Tibial nerve (tissue), 4 donors: ENCODE measurements around the gene EEPD1. TPM values are rescaled to one million over a fixed set of nuclear protein-coding genes. Genes with fewer than 3 reads are reported as not detected.

Experiments used
- DNase-seq, 2 donors: peaks; one replicate each; pipeline ENCODE4 v3.0.0-alpha.2; 2019; ENCODE audit warnings: low spot score in 2 of 2
- H3K27ac ChIP-seq, 4 donors: fragments of 200-600 bp; sonication (generic) in 3 of 4; one replicate each; pipeline ENCODE4 v1.5.1; 2017 to 2019; ENCODE audit warnings: mild to moderate bottlenecking in 1 of 4
- H3K27me3 ChIP-seq, 2 donors: fragments of 200-600 bp; sonication (generic) in 1 of 2; one replicate each; pipeline versions ENCODE4 v1.5.1 to v1.6.0; 2017 to 2019
- H3K36me3 ChIP-seq, 3 donors: fragments of 200-600 bp; sonication (generic); one replicate each; pipeline ENCODE4 v1.5.1; 2018 to 2019
- H3K4me1 ChIP-seq, 4 donors: fragments of 200-600 bp; sonication (generic) in 3 of 4; one replicate each; pipeline ENCODE4 v1.5.1; 2017 to 2019
- H3K4me3 ChIP-seq, 4 donors: fragments of 200-600 bp; sonication (generic) in 3 of 4; one replicate each; pipeline ENCODE4 v1.5.1; 2017 to 2019; ENCODE audit warnings: mild to moderate bottlenecking in 1 of 4, moderate library complexity in 1 of 4
- H3K9me3 ChIP-seq, 4 donors: fragments of 200-600 bp; sonication (generic) in 3 of 4; one replicate each; pipeline ENCODE4 v1.5.1; 2017 to 2019
- EP300 ChIP-seq, 2 donors: sonication (generic); formaldehyde crosslinking; IDR thresholded peaks; one replicate each; pipeline ENCODE4 v1.6.1; 2017; ENCODE audit warnings: antibody characterized with exemption in 2 of 2, mild to moderate bottlenecking in 1 of 2
- POLR2A ChIP-seq, 2 donors: fragments of 450-650 bp; IDR thresholded peaks; one replicate each; pipeline ENCODE4 v1.6.1; 2017; ENCODE audit warnings: antibody characterized with exemption in 2 of 2, mild to moderate bottlenecking in 2 of 2, moderate library complexity in 2 of 2
- WGBS, 2 donors: methylation state at CpG; one replicate each; pipeline ENCODE4 v1.1.5; 2018; 5-methylcytosine and 5-hydroxymethylcytosine counted together
- total RNA-seq, 4 donors: library from RNA; depleted of rRNA; stranded (reverse); fragments of >200 nt; gene quantifications; one replicate each; pipeline ENCODE4 v1.1.0, GENCODE V29; 2016
- TF ChIP-seq, protein P1 (sequence below), 5 experiments: fragments of 200-600 bp in 3 of 5; fragments of 450-650 bp in 2 of 5; sonication (generic) in 3 of 5; IDR thresholded peaks; one replicate each; pipeline ENCODE4 v1.5.1; 2016 to 2019; ENCODE audit warnings: antibody characterized with exemption in 5 of 5, mild to moderate bottlenecking in 3 of 5, moderate library complexity in 2 of 5

The EEPD1 gene
- total RNA-seq, 4 donors from 2014 or later = 9.0 to 18.0 (median 16.5) TPM

DNA sequence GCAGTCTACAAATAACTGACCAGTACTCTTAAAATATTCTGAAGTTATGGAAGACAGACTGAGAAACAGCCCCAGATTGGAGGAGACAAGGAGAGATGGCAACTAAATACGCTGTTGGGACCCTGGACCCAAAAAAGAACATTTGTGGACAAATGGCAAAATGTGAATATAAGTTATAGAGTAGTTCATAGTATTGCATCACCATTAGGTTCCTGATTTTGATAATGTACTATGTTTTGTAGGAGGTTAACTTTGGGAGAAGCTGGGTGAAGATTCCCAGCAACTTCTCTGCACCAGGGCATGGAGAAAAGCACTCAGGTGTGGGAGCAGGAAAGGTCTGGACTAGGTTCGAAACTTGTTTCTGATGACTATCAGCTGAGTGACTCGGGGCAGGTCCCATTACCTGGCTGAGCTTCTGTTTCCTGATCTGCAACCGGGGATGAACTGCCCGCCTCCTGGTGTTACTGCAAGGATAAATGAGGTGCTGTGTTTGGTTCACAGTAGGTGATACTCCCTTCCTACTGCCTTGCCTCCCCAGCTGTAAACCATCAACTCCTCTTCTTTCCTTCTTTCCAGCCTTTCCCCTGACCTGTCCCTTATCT is 48.2 kb downstream of the EEPD1 start:
- WGBS, 2 donors = 75 to 84% methylated on average over 5 of the region's 5 CpGs
- no peak overlapping the region for H3K27ac ChIP-seq
- H3K4me1 ChIP-seq = peaks cover 0 to 5% (median 0%) of the 10 kb centered on the region in 4 donors

GRCh38 chr7:36202398-36202797 is 49.3 kb downstream of the EEPD1 start:
- no peaks in the 10 kb centered on the region for H3K27me3 ChIP-seq
- no peak overlapping the region for H3K27ac ChIP-seq
- no peak for TF ChIP-seq POLR2A (IDR thresholded peaks at IDR 0.05)
- H3K4me3 ChIP-seq = no peak overlapping the region
- peaks cover 0 to 8% (median under 1%) of the 10 kb centered on the region in 4 donors for H3K4me1 ChIP-seq
- no peaks in the 10 kb centered on the region for H3K9me3 ChIP-seq
- WGBS, 2 donors = 75 to 80% methylated on average over 8 to 9 of the region's 9 CpGs
- no peaks in the 10 kb centered on the region for H3K36me3 ChIP-seq
- no peak for DNase-seq

More for the DNA sequence above, 48.2 kb downstream of the EEPD1 start:
- no peak overlapping the region for H3K4me3 ChIP-seq
- H3K9me3 ChIP-seq = no peaks in the 10 kb centered on the region
- H3K27me3 ChIP-seq = no peaks in the 10 kb centered on the region
- DNase-seq = no peak
- no peaks in the 10 kb centered on the region for H3K36me3 ChIP-seq
- TF ChIP-seq, protein P1, sequence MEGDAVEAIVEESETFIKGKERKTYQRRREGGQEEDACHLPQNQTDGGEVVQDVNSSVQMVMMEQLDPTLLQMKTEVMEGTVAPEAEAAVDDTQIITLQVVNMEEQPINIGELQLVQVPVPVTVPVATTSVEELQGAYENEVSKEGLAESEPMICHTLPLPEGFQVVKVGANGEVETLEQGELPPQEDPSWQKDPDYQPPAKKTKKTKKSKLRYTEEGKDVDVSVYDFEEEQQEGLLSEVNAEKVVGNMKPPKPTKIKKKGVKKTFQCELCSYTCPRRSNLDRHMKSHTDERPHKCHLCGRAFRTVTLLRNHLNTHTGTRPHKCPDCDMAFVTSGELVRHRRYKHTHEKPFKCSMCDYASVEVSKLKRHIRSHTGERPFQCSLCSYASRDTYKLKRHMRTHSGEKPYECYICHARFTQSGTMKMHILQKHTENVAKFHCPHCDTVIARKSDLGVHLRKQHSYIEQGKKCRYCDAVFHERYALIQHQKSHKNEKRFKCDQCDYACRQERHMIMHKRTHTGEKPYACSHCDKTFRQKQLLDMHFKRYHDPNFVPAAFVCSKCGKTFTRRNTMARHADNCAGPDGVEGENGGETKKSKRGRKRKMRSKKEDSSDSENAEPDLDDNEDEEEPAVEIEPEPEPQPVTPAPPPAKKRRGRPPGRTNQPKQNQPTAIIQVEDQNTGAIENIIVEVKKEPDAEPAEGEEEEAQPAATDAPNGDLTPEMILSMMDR (IDR thresholded peaks at IDR 0.05) = no peak
- TF ChIP-seq EP300 (IDR thresholded peaks at IDR 0.05) (no peak), POLR2A (IDR thresholded peaks at IDR 0.05) (no peak)

- Histone ChIP-seq H3K27me3 (no peaks in the 10 kb centered on the region), H3K9me3 (no peaks in the 10 kb centered on the region), H3K27ac (no peak overlapping the region), H3K4me3 (no peak overlapping the region), H3K36me3 (no peaks in the 10 kb centered on the region), H3K4me1 (peaks cover 0 to 15% (median 5%) of the 10 kb centered on the region in 4 donors)
- TF ChIP-seq POLR2A (IDR thresholded peaks at IDR 0.05) = no peak
- DNase-seq = no peak
- 55 to 60% methylated on average over 8 of the region's 8 CpGs for WGBS, 2 donors
Measured at GRCh38 chr7:36203071-36203790, 50.2 kb downstream of the EEPD1 start.

GRCh38 chr7:36204044-36204663 is 51.1 kb downstream of the EEPD1 start:
- 78 to 79% methylated on average over 5 of the region's 5 CpGs for WGBS, 2 donors
- H3K4me1 ChIP-seq = peaks cover 0 to 19% (median 9%) of the 10 kb centered on the region in 4 donors
- no peak for DNase-seq
- H3K27ac ChIP-seq = no peak overlapping the region
- TF ChIP-seq, protein P1 (IDR thresholded peaks at IDR 0.05) = no peak
- TF ChIP-seq EP300 (IDR thresholded peaks at IDR 0.05) (no peak), POLR2A (IDR thresholded peaks at IDR 0.05) (no peak)
- H3K36me3 ChIP-seq = no peaks in the 10 kb centered on the region
- H3K4me3 ChIP-seq = no peak overlapping the region
- H3K9me3 ChIP-seq = no peaks in the 10 kb centered on the region
- H3K27me3 ChIP-seq = no peaks in the 10 kb centered on the region

DNA sequence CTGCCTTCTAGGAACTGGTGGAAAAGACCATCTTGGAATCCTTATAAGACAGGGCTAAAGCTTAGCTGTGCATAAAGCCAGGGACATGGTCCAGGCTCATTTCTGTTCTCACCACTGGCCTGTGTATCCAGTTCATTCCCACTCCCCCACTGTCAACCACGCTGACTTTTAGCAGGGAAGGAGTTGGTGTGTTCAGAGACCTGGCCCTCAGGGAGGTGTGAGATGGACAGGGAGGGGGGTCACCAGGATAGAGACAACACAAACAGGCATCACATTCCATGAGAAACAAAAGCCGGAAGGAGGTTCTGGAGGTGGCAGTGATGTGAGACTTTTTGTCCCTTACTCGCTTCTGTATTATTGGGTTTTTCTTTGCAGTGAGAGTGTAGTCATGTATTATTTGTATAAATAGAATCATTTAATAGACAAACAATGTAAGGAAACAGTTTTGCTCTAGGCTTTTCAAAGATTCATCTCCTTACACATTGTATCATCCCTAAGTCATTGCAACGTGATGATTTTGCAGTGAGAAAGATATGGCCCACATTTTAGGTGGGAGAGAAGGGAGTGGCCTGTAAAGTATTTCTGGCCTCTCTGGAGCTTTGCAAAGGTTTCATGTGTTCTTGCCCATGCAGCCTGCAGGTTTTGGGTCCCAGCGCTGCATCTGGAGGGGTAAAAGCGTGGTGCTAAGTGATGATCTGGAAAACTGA is 52.0 kb downstream of the EEPD1 start:
- Histone ChIP-seq H3K27ac (no peak overlapping the region), H3K36me3 (no peaks in the 10 kb centered on the region), H3K4me3 (no peak overlapping the region), H3K27me3 (no peaks in the 10 kb centered on the region), H3K9me3 (no peaks in the 10 kb centered on the region), H3K4me1 (peaks cover 0 to 29% (median 11%) of the 10 kb centered on the region in 4 donors)
- DNase-seq = no peak
- 76 to 81% methylated on average over 6 of the region's 6 CpGs for WGBS, 2 donors
- TF ChIP-seq POLR2A (IDR thresholded peaks at IDR 0.05) (no peak), EP300 (IDR thresholded peaks at IDR 0.05) (no peak)
- TF ChIP-seq, protein P1 (IDR thresholded peaks at IDR 0.05) = no peak
